DND-41 (cell line): ENCODE results near the gene PRR5L.

Experiments used
- CTCF ChIP-seq: IDR thresholded peaks from 2 replicates; pipeline ENCODE4 v1.5.1; 2012; ENCODE audit warnings: borderline replicate concordance, low read length, moderate library complexity, mild to moderate bottlenecking; ENCODE audit not compliant: poor library complexity, severe bottlenecking; ENCODE audit errors: extremely low read depth
- EZH2 ChIP-seq: IDR thresholded peaks from 3 replicates; pipeline ENCODE4 v1.6.1; 2012; ENCODE audit warnings: borderline replicate concordance, low read depth, mild to moderate bottlenecking, moderate library complexity, low read length, inconsistent platforms; ENCODE audit not compliant: severe bottlenecking

- TF ChIP-seq CTCF (no peak), EZH2 (no peak)
These were observed 21.7 kb upstream of the PRR5L start for GRCh38 chr11:36274414-36274813.
